Breast epithelium (tissue), 4 donors: ENCODE results near the gene TEF. TPM values are rescaled to one million over a fixed set of nuclear protein-coding genes. Genes with fewer than 3 reads are reported as not detected.
"Not testable (repeated sequence)": the region's sequence is repeated elsewhere in the genome, so short reads cannot be mapped to it uniquely, and the experiment has no call there.

ENCODE experiments used
- DNase-seq, 2 donors: peaks; one replicate each; pipeline ENCODE4 v3.0.0-alpha.2; 2019; ENCODE audit warnings: low spot score in 2 of 2
- H3K27ac ChIP-seq, 2 donors: fragments of 200-600 bp; sonication (generic) in 1 of 2; one replicate each; pipeline ENCODE4 v1.5.1; 2016 to 2019; ENCODE audit warnings: mild to moderate bottlenecking in 1 of 2
- H3K27me3 ChIP-seq, 2 donors: fragments of 200-600 bp; sonication (generic) in 1 of 2; one replicate each; pipeline versions ENCODE4 v1.5.1 to v1.6.0; 2017 to 2019; ENCODE audit warnings: control low read depth in 1 of 2, mild to moderate bottlenecking in 1 of 2
- H3K36me3 ChIP-seq: fragments of 200-600 bp; one replicate; pipeline ENCODE4 v1.5.1; 2019
- H3K4me1 ChIP-seq, 2 donors: fragments of 200-600 bp; sonication (generic); one replicate each; pipeline ENCODE4 v1.5.1; 2016 to 2019; ENCODE audit warnings: control low read depth in 1 of 2
- H3K4me3 ChIP-seq, 3 donors: fragments of 200-600 bp; sonication (generic); 1 replicate in 2 of 3; 2 replicates in 1 of 3; pipeline ENCODE4 v1.5.1; 2016 to 2019; ENCODE audit warnings: mild to moderate bottlenecking in 3 of 3, moderate library complexity in 2 of 3
- H3K9me3 ChIP-seq, 2 donors: fragments of 200-600 bp; sonication (generic) in 1 of 2; one replicate each; pipeline ENCODE4 v1.5.1; 2016 to 2019; ENCODE audit warnings: control low read depth in 1 of 2
- CTCF ChIP-seq, 3 donors: fragments of 450-650 bp; IDR thresholded peaks; one replicate each; pipeline ENCODE4 v1.5.1; 2016 to 2017; ENCODE audit warnings: antibody characterized with exemption in 3 of 3, mild to moderate bottlenecking in 3 of 3, moderate library complexity in 3 of 3
- POLR2A ChIP-seq: fragments of 450-650 bp; IDR thresholded peaks from one replicate; pipeline ENCODE4 v1.6.1; 2016; ENCODE audit warnings: antibody characterized with exemption, mild to moderate bottlenecking, moderate library complexity
- POLR2AphosphoS5 ChIP-seq, 3 donors: sonication (generic); formaldehyde crosslinking; IDR thresholded peaks; one replicate each; pipeline ENCODE4 v1.6.1; 2017; ENCODE audit warnings: antibody characterized with exemption in 3 of 3
- intact Hi-C: fragments of 100-400 bp; cut with DNase I; formaldehyde crosslinking; loops from one replicate; pipeline ENCODE4 v1.15.1; 2023; ENCODE audit warnings: low total_unique reads
- total RNA-seq, 3 donors: library from RNA; depleted of rRNA; stranded (reverse); fragments of >200 nt; gene quantifications; one replicate each; pipeline ENCODE4 v1.1.0, GENCODE V29; 2016

The TEF gene
- total RNA-seq, 3 donors from 2014 or later: 8.8 to 26.6 (median 15.7) TPM

- DNase-seq: no peak
- no peaks in the 10 kb centered on the region for H3K4me1 ChIP-seq
- H3K9me3 ChIP-seq: no peaks in the 10 kb centered on the region
- H3K27ac ChIP-seq: peak overlapping the region in 1 of 2 donors; percentile 7
- H3K36me3 ChIP-seq: peaks cover under 1% of the 10 kb centered on the region
- H3K4me3 ChIP-seq: no peak overlapping the region
- TF ChIP-seq POLR2AphosphoS5 (IDR thresholded peaks at IDR 0.05) (no peak), CTCF (IDR thresholded peaks at IDR 0.05) (no peak), POLR2A (no peak)
- H3K27me3 ChIP-seq: no peaks in the 10 kb centered on the region
- intact Hi-C loops: no loop called here
Measured at GRCh38 chr22:41401781-41402648, 20.3 kb downstream of the TEF start.

- H3K36me3 ChIP-seq, H3K4me1 ChIP-seq, DNase-seq, H3K27ac ChIP-seq, H3K9me3 ChIP-seq, intact Hi-C loops, H3K27me3 ChIP-seq, H3K4me3 ChIP-seq: not testable (repeated sequence)
Measured at GRCh38 chr22:41402851-41403250, 21.1 kb downstream of the TEF start.

- H3K27ac ChIP-seq: no peak overlapping the region
- DNase-seq: peak; percentile 76 to 82
- no peaks in the 10 kb centered on the region for H3K27me3 ChIP-seq
- no peaks in the 10 kb centered on the region for H3K9me3 ChIP-seq
- TF ChIP-seq POLR2AphosphoS5 (IDR thresholded peaks at IDR 0.05) (peak; percentile 51 to 82 (median 58)), CTCF (IDR thresholded peaks at IDR 0.05) (peak; percentile 83 to 98 (median 96)), POLR2A (no peak)
- no peaks in the 10 kb centered on the region for H3K36me3 ChIP-seq
- intact Hi-C loops: no loop called here
- H3K4me3 ChIP-seq: no peak overlapping the region
- no peaks in the 10 kb centered on the region for H3K4me1 ChIP-seq
Measured at GRCh38 chr22:41403532-41404318, 22.0 kb downstream of the TEF start.

GRCh38 chr22:41405588-41405987 is 23.8 kb downstream of the TEF start:
- intact Hi-C loops: loop anchor here (5.0 kb wide), 1 partner anchor 117 kb away; no protein-coding TSS in a partner anchor
- Histone ChIP-seq H3K27me3 (no peaks in the 10 kb centered on the region), H3K4me3 (no peak overlapping the region), H3K4me1 (no peaks in the 10 kb centered on the region), H3K27ac (no peak overlapping the region), H3K36me3 (no peaks in the 10 kb centered on the region), H3K9me3 (no peaks in the 10 kb centered on the region)
- TF ChIP-seq CTCF (IDR thresholded peaks at IDR 0.05): no peak
- no peak for TF ChIP-seq POLR2A
- no peak for TF ChIP-seq POLR2AphosphoS5 (IDR thresholded peaks at IDR 0.05)
- DNase-seq: no peak

GRCh38 chr22:41406410-41406809 is 24.7 kb downstream of the TEF start:
- Histone ChIP-seq H3K27ac (no peak overlapping the region), H3K4me1 (no peaks in the 10 kb centered on the region), H3K27me3 (no peaks in the 10 kb centered on the region), H3K36me3 (no peaks in the 10 kb centered on the region), H3K4me3 (no peak overlapping the region), H3K9me3 (no peaks in the 10 kb centered on the region)
- intact Hi-C loops: loop anchor here (5.0 kb wide), 1 partner anchor 116 kb away; no protein-coding TSS in a partner anchor
- TF ChIP-seq CTCF (IDR thresholded peaks at IDR 0.05) (no peak), POLR2A (no peak), POLR2AphosphoS5 (IDR thresholded peaks at IDR 0.05) (no peak)
- no peak for DNase-seq
